Retina (tissue), 1 donor: ENCODE results near the gene RHO.
"Not testable (repeated sequence)": the region's sequence is repeated elsewhere in the genome, so short reads cannot be mapped to it uniquely, and the experiment has no call there.

Experiments
- DNase-seq: peaks from one replicate; pipeline ENCODE4 v3.0.0-alpha.2; 2016

Gene RHO

GRCh38 chr3:129528589-129529100, at the start of gene RHO:
TSS of gene RHO (plus strand) at chr3:129528639. CDS start at chr3:129528734, 95 bp downstream.
- DNase-seq: no peak

DNA sequence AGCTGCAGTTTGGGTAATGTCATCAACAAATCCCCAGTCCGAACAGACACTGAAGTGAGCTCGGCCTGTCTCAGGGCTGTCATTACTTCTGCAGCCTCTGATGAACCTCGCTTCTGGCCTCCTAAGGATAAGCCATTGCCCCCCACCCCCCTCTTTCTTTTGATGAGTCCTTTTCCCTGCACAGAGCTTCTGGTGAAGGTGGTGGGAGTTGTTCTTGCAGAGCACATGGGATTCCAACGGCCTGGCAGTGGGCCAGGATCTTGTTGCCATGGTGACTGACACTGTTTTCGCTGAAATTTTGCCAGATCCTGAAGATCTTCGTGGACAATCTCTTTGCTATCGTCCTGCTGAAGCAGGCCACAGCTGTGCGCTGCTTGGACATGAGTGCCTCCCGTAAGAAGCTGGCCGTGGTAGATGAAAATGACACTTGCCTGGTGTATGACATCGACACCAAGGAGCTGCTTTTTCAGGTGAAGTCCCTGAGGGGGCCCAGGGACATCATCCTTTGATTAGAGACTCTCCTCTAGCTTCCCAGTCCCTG, 47.1 kb upstream of the RHO start:
- not testable (repeated sequence) for DNase-seq

- no peak for DNase-seq
Observed at GRCh38 chr3:129481766-129482332, 46.6 kb upstream of the RHO start.

- no peak for DNase-seq
Observed at GRCh38 chr3:129482721-129483120, 45.7 kb upstream of the RHO start.

DNA sequence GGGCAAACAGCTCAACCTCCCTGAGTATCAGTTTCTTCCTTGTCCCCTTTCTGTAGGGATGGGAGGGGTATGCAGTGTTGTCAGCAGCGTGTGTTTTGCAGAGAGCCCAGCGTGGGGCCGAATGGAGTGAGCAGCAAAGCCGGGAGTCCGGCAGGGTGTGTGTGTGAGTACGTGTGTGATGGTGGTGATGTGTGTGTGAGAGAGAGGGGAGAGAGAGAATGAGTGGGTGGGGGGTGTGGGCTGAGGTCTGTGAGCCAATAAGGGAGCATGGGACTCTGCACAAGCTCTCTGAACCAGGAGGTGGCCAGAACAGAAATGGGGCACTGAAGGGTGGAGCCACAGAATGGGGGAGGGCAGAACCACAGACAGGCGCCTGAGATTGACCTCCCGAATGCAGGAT, 44.6 kb upstream of the RHO start:
- DNase-seq: no peak

DNA sequence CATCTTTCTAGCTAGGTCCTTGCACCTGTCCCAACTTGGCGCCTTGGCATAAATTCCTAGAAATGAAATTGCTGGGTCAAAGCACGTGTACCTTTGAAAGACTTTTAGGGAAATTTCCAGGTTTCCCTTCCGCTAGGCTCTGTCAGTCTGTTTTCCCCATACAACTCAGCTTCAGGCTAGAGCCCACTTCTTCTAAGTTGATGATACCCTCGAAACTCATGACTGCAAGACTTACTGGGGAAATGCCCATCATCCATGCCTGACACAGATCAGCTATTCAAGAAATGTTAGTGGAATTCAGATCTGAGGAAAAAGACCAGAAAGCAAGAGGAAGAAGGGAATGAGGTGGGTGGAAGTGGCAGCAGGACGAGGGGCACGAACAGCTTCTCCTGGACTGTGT, 43.3 kb upstream of the RHO start:
- DNase-seq: not testable (repeated sequence)

- DNase-seq: no peak
Observed at GRCh38 chr3:129485721-129486663, 42.4 kb upstream of the RHO start.

DNA sequence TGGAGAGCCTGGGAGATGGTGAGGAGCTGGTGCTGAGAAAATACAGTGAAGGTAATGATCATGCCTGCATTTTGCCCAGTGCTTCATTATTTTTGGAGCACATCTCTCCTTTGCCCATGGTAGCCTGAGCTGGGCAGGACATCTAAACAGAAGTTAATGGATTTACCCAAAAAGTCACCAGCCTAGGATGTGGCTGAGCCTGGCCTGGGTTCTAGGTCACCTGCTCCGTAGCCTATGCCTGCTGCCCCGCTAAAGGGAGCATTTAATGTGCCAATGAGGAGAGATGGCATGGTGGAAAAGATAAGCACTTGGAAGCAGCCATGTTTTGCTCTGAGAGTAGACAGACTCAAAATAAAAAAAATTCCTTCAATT, 41.8 kb upstream of the RHO start:
- no peak for DNase-seq

- no peak for DNase-seq
Observed at GRCh38 chr3:129487183-129487867, 41.1 kb upstream of the RHO start.

DNA sequence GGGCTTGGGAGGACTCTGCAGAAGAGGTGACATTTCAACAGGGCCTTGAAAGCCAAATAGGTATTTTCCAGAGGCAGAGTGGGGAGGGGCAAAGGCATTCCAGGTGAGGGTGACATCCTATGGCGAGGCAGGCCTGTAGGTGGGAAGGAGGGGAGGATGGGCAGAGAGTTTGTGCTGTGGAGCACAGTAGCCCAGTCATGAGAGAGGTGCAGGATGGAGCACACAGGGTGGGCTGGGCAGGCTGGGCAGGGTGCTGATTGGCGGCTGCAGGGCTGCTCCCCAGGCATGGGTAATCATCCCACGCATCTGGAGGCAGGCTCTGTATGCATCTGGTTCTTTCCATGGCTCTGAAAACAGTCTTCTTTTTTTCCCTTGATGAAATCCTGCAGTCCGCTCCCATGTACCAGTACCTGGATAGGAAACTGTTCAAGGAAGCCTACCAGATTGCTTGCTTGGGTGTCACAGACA, 40.5 kb upstream of the RHO start:
- DNase-seq: not testable (repeated sequence)

DNA sequence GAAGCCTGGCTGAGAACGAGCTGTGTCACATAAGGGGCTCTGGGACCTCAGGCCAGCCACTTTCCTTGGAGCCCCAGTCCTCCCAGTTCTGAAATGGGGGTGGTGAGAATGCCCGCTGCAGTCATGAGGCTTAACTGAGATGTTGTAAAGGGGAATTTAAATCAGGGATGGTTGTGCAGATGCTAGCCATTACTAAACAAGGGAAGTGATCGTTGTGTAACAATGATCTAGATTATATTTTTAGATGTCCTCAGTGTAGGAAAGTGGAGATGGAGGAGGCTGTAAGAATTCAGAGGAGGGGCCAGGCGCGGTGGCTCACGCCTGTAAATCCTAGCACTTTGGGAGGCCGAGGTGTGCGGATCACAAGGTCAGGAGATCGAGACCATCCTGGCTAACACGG, 39.2 kb upstream of the RHO start:
- not testable (repeated sequence) for DNase-seq

DNA sequence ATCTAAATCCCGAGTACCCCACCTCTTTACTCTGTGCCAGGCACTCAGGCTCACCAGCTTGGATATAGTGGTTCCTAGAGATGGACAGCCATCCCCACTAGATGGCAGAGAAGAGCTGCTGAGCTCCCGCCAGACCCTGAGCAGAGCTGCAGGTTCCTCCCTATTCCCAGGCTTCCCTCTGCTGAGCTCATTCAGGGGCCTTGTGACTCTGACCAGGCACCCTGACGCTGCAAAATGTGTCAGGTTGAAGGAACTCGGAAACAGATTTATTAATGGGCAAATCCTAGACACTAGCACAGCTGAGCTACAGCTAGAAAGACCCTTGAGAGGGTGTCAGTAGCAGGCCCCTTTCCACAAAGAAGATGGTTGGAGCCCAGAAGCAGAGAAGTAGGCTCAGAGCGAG, 38.2 kb upstream of the RHO start:
- DNase-seq: peak; percentile 79

- DNase-seq: not testable (repeated sequence)
Observed at GRCh38 chr3:129491077-129491476, 37.4 kb upstream of the RHO start.

- DNase-seq: no peak
Observed at GRCh38 chr3:129491794-129492193, 36.6 kb upstream of the RHO start.

GRCh38 chr3:129492691-129493090, 35.7 kb upstream of the RHO start:
- no peak for DNase-seq

GRCh38 chr3:129493206-129493605, 35.2 kb upstream of the RHO start:
- no peak for DNase-seq

- DNase-seq: not testable (repeated sequence)
Observed at GRCh38 chr3:129494499-129494898, 33.9 kb upstream of the RHO start.

DNA sequence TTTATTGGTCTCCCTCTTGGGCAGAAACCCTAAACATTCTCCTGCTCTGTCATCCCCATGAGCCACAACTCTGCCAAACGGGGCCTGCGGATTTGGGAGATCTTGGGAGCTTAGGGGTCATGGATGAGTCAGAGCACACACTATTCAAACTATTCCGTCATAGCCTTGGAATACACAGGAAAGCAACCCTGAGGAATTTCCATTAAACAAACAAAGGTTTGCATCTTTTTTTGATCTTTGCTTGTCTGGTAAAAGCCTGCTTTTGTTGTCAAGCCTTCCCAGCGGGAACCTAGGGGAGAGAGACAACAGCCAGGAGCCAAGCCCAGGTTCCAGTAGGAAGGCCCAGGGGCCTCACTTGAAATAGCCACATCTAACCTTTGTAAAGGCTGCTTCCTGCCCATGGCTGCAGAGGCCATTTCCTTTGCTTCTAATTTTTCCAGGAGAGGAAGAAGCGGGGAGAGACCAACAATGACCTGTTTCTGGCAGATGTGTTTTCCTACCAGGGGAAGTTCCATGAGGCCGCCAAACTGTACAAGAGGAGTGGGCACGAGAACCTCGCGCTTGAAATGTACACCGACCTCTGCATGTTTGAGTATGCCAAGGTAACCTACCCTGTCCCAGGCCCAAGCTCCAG, 33.3 kb upstream of the RHO start:
- DNase-seq: not testable (repeated sequence)

- not testable (repeated sequence) for DNase-seq
Observed at GRCh38 chr3:129497876-129498275, 30.6 kb upstream of the RHO start.

- not testable (repeated sequence) for DNase-seq
Observed at GRCh38 chr3:129498603-129499488, 29.6 kb upstream of the RHO start.

GRCh38 chr3:129499604-129500333, 28.7 kb upstream of the RHO start:
- DNase-seq: not testable (repeated sequence)
